ENCODE results near the gene SNURF. TPM values are rescaled to one million over a fixed set of nuclear protein-coding genes. Genes with fewer than 3 reads are reported as not detected.

SNURF gene
- total and polyA plus RNA-seq, 4 donors: 2.1 to 78.4 (median 3.1) TPM

DNA sequence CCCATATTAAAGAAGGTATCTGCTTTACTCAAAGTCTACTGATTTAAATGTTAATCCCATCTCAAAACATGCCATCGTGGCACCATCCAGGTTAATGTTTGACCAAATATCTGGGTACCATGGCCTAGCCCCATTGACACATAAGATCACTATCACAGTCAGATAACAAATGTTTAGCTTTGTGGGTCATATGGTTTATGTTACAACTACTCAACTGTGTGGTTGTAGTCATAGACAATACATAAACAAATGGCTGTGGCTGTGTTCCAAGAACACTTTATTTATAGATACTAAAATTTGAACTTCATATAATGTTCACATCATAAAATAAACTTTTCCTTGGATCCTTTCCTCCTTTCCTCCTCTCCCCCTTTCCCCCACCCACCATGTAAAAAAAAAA is 9.8 kb upstream of the SNURF start:
- ATAC-seq (ENCODE audit: insufficient read depth, low FRiP score): no peak
- Histone ChIP-seq H3K9ac (ENCODE audit: insufficient read depth in 1 of 2, low read length in 2 of 2) (no peak overlapping the region), H3K27me3 (ENCODE audit: control insufficient read depth in 3 of 3, insufficient read depth in 3 of 3, low read length in 2 of 3) (no peaks in the 10 kb centered on the region), H3K27ac (ENCODE audit: low read depth in 1 of 2, low read length in 1 of 2) (no peak overlapping the region), H3K4me1 (ENCODE audit: control insufficient read depth in 5 of 5, insufficient read depth in 5 of 5, low read length in 5 of 5) (peaks cover 0 to 11% (median 2%) of the 10 kb centered on the region in 5 donors), H3K4me3 (no peak overlapping the region), H3K36me3 (ENCODE audit: control insufficient read depth in 4 of 4, insufficient read depth in 4 of 4, low read length in 4 of 4) (no peaks in the 10 kb centered on the region), H3K9me3 (ENCODE audit: control insufficient read depth in 4 of 4, insufficient read depth in 3 of 4, low read length in 3 of 4) (peaks cover 0 to 10% (median under 1%) of the 10 kb centered on the region in 4 donors)
- 36 to 39% methylated on average over 1 of the region's 1 CpG for WGBS, 2 donors
- TF ChIP-seq, protein P1, sequence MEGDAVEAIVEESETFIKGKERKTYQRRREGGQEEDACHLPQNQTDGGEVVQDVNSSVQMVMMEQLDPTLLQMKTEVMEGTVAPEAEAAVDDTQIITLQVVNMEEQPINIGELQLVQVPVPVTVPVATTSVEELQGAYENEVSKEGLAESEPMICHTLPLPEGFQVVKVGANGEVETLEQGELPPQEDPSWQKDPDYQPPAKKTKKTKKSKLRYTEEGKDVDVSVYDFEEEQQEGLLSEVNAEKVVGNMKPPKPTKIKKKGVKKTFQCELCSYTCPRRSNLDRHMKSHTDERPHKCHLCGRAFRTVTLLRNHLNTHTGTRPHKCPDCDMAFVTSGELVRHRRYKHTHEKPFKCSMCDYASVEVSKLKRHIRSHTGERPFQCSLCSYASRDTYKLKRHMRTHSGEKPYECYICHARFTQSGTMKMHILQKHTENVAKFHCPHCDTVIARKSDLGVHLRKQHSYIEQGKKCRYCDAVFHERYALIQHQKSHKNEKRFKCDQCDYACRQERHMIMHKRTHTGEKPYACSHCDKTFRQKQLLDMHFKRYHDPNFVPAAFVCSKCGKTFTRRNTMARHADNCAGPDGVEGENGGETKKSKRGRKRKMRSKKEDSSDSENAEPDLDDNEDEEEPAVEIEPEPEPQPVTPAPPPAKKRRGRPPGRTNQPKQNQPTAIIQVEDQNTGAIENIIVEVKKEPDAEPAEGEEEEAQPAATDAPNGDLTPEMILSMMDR (IDR thresholded peaks at IDR 0.05; ENCODE audit: control extremely low read depth, extremely low read depth): no peak
- DNase-seq: peak; percentile 14 to 93 (median 88)

DNA sequence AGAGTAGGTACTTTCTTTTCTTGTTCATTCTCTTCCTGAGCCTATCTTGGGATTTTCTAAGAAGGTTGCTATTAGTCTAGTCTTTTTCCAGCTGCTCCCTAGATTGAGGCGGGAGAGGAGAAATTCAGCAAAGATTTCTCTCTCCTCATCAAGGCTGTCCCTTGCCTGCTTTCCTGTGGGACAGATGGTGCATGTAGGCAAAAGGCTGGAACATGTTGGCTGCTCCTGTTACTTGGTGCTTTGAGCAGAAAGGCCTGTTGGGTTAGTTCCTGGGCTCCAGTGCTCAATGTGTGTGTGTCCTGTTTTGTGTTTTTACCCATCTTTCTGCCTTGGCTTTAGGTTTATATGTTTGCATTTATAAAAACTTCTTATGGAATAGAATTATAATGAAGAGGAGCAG is 9.1 kb upstream of the SNURF start:
- DNase-seq: peak; percentile 75 to 90 (median 88)
- Histone ChIP-seq H3K4me3 (no peak overlapping the region), H3K27ac (ENCODE audit: low read depth in 1 of 2, low read length in 1 of 2) (no peak overlapping the region), H3K27me3 (ENCODE audit: control insufficient read depth in 3 of 3, insufficient read depth in 3 of 3, low read length in 2 of 3) (no peaks in the 10 kb centered on the region), H3K9ac (ENCODE audit: insufficient read depth in 1 of 2, low read length in 2 of 2) (no peak overlapping the region), H3K4me1 (ENCODE audit: control insufficient read depth in 5 of 5, insufficient read depth in 5 of 5, low read length in 5 of 5) (peaks cover 0 to 11% (median 2%) of the 10 kb centered on the region in 5 donors), H3K9me3 (ENCODE audit: control insufficient read depth in 4 of 4, insufficient read depth in 3 of 4, low read length in 3 of 4) (peaks cover 0 to 10% (median under 1%) of the 10 kb centered on the region in 4 donors), H3K36me3 (ENCODE audit: control insufficient read depth in 4 of 4, insufficient read depth in 4 of 4, low read length in 4 of 4) (no peaks in the 10 kb centered on the region)
- ATAC-seq (ENCODE audit: insufficient read depth, low FRiP score): no peak
- 83 to 94% methylated on average over 1 of the region's 1 CpG for WGBS, 2 donors
- TF ChIP-seq, protein P1 (IDR thresholded peaks at IDR 0.05; ENCODE audit: control extremely low read depth, extremely low read depth): no peak

DNA sequence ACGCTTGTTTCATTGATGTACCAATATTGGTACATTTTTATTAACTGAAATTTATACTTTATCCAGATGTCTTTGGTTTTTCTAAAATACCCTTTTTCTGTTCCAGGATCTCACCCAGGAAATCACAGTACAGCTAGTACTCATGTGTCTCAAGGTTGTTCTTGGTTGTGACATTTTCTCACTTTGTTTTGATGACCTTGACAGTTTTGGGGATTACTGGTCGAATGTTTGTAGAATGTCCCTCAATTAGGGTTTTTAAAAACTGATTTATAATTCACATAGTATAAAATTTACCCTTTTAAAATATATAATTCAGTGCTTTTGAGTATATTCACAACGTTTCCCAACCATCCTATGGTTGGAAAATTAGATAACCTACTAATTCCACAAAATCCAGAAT is 6.3 kb upstream of the SNURF start:
- WGBS, 2 donors: 72 to 73% methylated on average over 3 of the region's 3 CpGs
- Histone ChIP-seq H3K27ac (ENCODE audit: low read depth in 1 of 2, low read length in 1 of 2) (no peak overlapping the region), H3K9ac (ENCODE audit: insufficient read depth in 1 of 2, low read length in 2 of 2) (no peak overlapping the region), H3K4me3 (no peak overlapping the region), H3K9me3 (ENCODE audit: control insufficient read depth in 4 of 4, insufficient read depth in 3 of 4, low read length in 3 of 4) (peaks cover 0 to 4% (median under 1%) of the 10 kb centered on the region in 4 donors), H3K4me1 (ENCODE audit: control insufficient read depth in 5 of 5, insufficient read depth in 5 of 5, low read length in 5 of 5) (peaks cover 0 to 14% (median 2%) of the 10 kb centered on the region in 5 donors), H3K27me3 (ENCODE audit: control insufficient read depth in 3 of 3, insufficient read depth in 3 of 3, low read length in 2 of 3) (no peaks in the 10 kb centered on the region), H3K36me3 (ENCODE audit: control insufficient read depth in 4 of 4, insufficient read depth in 4 of 4, low read length in 4 of 4) (no peaks in the 10 kb centered on the region)
- TF ChIP-seq, protein P1 (IDR thresholded peaks at IDR 0.05; ENCODE audit: control extremely low read depth, extremely low read depth): no peak
- no peak for ATAC-seq (ENCODE audit: insufficient read depth, low FRiP score)
- no peak for DNase-seq

DNA sequence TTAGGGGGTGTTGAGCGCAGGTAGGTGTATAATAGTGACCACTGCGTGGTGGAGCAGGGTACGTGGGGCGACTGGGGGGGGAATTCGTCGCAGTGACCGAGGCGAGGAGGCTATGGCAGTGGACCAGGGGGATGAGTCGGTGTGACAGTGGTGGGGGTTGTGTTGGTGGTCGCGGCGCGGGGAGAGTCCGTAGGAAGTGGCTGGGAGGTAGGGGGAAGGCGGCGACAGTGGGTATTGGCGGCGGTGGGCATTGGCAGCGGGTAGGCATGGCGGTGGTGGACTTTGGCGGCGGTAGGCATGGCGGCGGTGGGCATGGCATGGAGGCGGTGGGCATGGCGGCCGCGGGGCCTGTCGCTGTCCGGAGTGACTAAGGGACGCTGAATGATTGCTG is 739 bp downstream of the SNURF start:
- DNase-seq (peak in 2 of 3 donors; percentile 24 to 32), ATAC-seq (ENCODE audit: insufficient read depth, low FRiP score) (no peak)
- peaks cover 0 to 16% (median 0%) of the 10 kb centered on the region in 5 donors for H3K4me1 ChIP-seq (ENCODE audit: control insufficient read depth in 5 of 5, insufficient read depth in 5 of 5, low read length in 5 of 5)
- H3K4me3 ChIP-seq: peak overlapping the region; percentile 64
- peak overlapping the region; percentile 86 for H3K27ac ChIP-seq (ENCODE audit: low read depth in 1 of 2, low read length in 1 of 2)
- peaks cover 0 to 15% (median 0%) of the 10 kb centered on the region in 4 donors for H3K9me3 ChIP-seq (ENCODE audit: control insufficient read depth in 4 of 4, insufficient read depth in 3 of 4, low read length in 3 of 4)
- no peaks in the 10 kb centered on the region for H3K27me3 ChIP-seq (ENCODE audit: control insufficient read depth in 3 of 3, insufficient read depth in 3 of 3, low read length in 2 of 3)
- TF ChIP-seq, protein P1 (IDR thresholded peaks at IDR 0.05; ENCODE audit: control extremely low read depth, extremely low read depth): no peak
- WGBS, 2 donors: 50 to 51% methylated on average over 31 of the region's 31 CpGs
- H3K9ac ChIP-seq (ENCODE audit: insufficient read depth in 1 of 2, low read length in 2 of 2): peak overlapping the region; percentile 92 to 96
- H3K36me3 ChIP-seq (ENCODE audit: control insufficient read depth in 4 of 4, insufficient read depth in 4 of 4, low read length in 4 of 4): peaks cover 0 to 3% (median 1%) of the 10 kb centered on the region in 4 donors

All from lung (tissue), 12 donors.